Measurements from ENCODE around the gene SIRT2. TPM values are rescaled to one million over a fixed set of nuclear protein-coding genes. Genes with fewer than 3 reads are reported as not detected.
"Not testable (repeated sequence)": the region's sequence is repeated elsewhere in the genome, so short reads cannot be mapped to it uniquely, and the experiment has no call there.

The SIRT2 gene
- total RNA-seq, 4 donors from 2014 or later: 90.4 to 100 (median 96.2) TPM

DNA sequence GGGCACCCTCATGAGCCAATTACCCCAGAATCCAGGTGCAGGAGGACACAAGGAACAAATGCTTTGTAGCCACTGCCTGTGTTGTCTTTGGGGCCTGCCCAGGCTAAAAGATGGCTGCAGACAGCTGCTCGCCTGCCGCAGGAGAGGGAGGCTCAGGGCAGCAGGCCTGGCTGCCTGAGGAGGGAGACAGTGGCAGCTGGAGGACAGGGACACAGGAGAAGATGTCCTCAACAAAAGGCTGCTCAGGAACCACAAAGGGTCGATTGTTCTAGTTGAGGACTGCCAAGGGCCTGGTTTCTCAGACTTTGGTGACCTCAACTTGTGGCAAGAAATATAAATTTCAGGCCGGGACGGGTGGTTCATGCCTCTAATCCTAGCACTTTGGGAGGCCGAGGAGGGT lies 7.6 kb downstream of the SIRT2 start:
- WGBS: 82% methylated on average over 6 of the region's 6 CpGs
- no peak for DNase-seq (ENCODE audit: low spot score in 2 of 2)
- H3K4me1 ChIP-seq: peaks cover 9% of the 10 kb centered on the region
- peaks cover 48% of the 10 kb centered on the region for H3K36me3 ChIP-seq
- TF ChIP-seq POLR2AphosphoS5 (IDR thresholded peaks at IDR 0.05) (no peak), EP300 (IDR thresholded peaks at IDR 0.05) (no peak), POLR2A (IDR thresholded peaks at IDR 0.05) (no peak)
- TF ChIP-seq, protein P1, sequence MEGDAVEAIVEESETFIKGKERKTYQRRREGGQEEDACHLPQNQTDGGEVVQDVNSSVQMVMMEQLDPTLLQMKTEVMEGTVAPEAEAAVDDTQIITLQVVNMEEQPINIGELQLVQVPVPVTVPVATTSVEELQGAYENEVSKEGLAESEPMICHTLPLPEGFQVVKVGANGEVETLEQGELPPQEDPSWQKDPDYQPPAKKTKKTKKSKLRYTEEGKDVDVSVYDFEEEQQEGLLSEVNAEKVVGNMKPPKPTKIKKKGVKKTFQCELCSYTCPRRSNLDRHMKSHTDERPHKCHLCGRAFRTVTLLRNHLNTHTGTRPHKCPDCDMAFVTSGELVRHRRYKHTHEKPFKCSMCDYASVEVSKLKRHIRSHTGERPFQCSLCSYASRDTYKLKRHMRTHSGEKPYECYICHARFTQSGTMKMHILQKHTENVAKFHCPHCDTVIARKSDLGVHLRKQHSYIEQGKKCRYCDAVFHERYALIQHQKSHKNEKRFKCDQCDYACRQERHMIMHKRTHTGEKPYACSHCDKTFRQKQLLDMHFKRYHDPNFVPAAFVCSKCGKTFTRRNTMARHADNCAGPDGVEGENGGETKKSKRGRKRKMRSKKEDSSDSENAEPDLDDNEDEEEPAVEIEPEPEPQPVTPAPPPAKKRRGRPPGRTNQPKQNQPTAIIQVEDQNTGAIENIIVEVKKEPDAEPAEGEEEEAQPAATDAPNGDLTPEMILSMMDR (IDR thresholded peaks at IDR 0.05): no peak
- H3K4me3 ChIP-seq: no peak overlapping the region
- H3K9me3 ChIP-seq: no peaks in the 10 kb centered on the region
- no peaks in the 10 kb centered on the region for H3K27me3 ChIP-seq
- H3K27ac ChIP-seq: no peak overlapping the region

GRCh38 chr19:38890686-38891085 lies 8.7 kb downstream of the SIRT2 start:
- Histone ChIP-seq H3K9me3 (no peaks in the 10 kb centered on the region), H3K27me3 (no peaks in the 10 kb centered on the region), H3K27ac (no peak overlapping the region), H3K4me3 (no peak overlapping the region), H3K4me1 (peaks cover 4% of the 10 kb centered on the region), H3K36me3 (peaks cover 48% of the 10 kb centered on the region)
- TF ChIP-seq, protein P1 (IDR thresholded peaks at IDR 0.05): no peak
- TF ChIP-seq POLR2AphosphoS5 (IDR thresholded peaks at IDR 0.05) (no peak), POLR2A (IDR thresholded peaks at IDR 0.05) (no peak), EP300 (IDR thresholded peaks at IDR 0.05) (no peak)
- no peak for DNase-seq (ENCODE audit: low spot score in 2 of 2)

DNA sequence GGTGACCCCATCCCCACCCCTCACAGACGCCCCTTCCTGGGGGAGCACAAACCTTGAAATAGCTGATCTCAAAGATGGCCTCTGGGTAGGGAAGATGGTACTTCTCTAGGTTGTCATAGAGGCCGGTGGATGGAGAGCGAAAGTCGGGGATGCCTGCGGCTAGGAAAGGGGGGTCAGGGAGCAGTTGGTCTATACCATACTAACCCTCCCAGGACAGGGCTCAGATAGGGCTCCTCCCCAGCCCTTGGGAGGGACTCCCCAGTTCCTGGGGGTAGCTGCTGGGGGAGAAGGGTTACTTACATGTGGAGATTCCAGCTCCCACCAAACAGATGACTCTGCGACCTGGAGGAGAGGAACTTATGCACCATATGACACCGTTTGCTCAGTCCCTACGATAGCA lies 9.6 kb downstream of the SIRT2 start:
- H3K4me1 ChIP-seq: no peaks in the 10 kb centered on the region
- no peak for DNase-seq (ENCODE audit: low spot score in 2 of 2)
- H3K27ac ChIP-seq: no peak overlapping the region
- H3K36me3 ChIP-seq: peaks cover 48% of the 10 kb centered on the region
- no peaks in the 10 kb centered on the region for H3K27me3 ChIP-seq
- H3K4me3 ChIP-seq: no peak overlapping the region
- no peak for TF ChIP-seq POLR2A (IDR thresholded peaks at IDR 0.05)
- H3K9me3 ChIP-seq: no peaks in the 10 kb centered on the region
- 100% methylated on average over 4 of the region's 8 CpGs for WGBS

GRCh38 chr19:38888876-38889275 lies 10.5 kb downstream of the SIRT2 start:
- H3K27ac ChIP-seq: no peak overlapping the region
- H3K4me3 ChIP-seq: no peak overlapping the region
- WGBS: 88% methylated on average over 11 of the region's 17 CpGs
- TF ChIP-seq POLR2A (IDR thresholded peaks at IDR 0.05): no peak
- TF ChIP-seq EP300 (IDR thresholded peaks at IDR 0.05): no peak
- TF ChIP-seq, protein P1 (IDR thresholded peaks at IDR 0.05): no peak
- TF ChIP-seq POLR2AphosphoS5 (IDR thresholded peaks at IDR 0.05): no peak
- peaks cover 43% of the 10 kb centered on the region for H3K36me3 ChIP-seq
- H3K27me3 ChIP-seq: no peaks in the 10 kb centered on the region
- no peak for DNase-seq (ENCODE audit: low spot score in 2 of 2)
- no peaks in the 10 kb centered on the region for H3K9me3 ChIP-seq
- H3K4me1 ChIP-seq: no peaks in the 10 kb centered on the region

GRCh38 chr19:38884691-38885090 lies 14.7 kb downstream of the SIRT2 start:
- H3K9me3 ChIP-seq; DNase-seq (ENCODE audit: low spot score in 2 of 2); H3K4me1 ChIP-seq; H3K4me3 ChIP-seq; H3K27me3 ChIP-seq; H3K27ac ChIP-seq: not testable (repeated sequence)
- WGBS: 91% methylated on average over 3 of the region's 3 CpGs
- H3K36me3 ChIP-seq: peaks cover 60% of the 10 kb centered on the region

DNA sequence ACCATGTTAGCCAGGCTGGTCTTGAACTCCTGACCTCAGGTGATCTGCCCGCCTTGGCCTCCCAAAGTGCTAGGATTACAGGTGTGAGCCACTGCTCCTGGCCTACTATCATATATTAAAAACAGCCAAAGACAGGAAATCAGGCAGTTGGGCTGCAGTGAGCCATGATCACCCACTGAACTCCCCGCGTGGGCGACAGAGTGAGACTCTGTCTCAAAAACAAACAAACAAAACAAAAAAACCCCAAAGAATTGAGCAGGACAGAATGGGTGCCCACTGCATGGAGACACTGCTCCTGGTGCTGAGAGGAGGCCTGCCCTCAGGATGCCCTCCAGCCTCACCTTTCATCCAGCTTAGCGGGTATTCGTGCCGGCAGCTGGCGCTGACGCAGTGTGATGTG lies 16.1 kb downstream of the SIRT2 start:
- DNase-seq (ENCODE audit: low spot score in 2 of 2): no peak
- H3K4me3 ChIP-seq: no peak overlapping the region
- H3K36me3 ChIP-seq: peaks cover 55% of the 10 kb centered on the region
- H3K27ac ChIP-seq: no peak overlapping the region
- no peaks in the 10 kb centered on the region for H3K27me3 ChIP-seq
- H3K9me3 ChIP-seq: no peaks in the 10 kb centered on the region
- no peaks in the 10 kb centered on the region for H3K4me1 ChIP-seq
- TF ChIP-seq EP300 (IDR thresholded peaks at IDR 0.05) (no peak), POLR2AphosphoS5 (IDR thresholded peaks at IDR 0.05) (no peak), POLR2A (IDR thresholded peaks at IDR 0.05) (no peak)
- TF ChIP-seq, protein P1 (IDR thresholded peaks at IDR 0.05): no peak
- 93% methylated on average over 8 of the region's 9 CpGs for WGBS
